ENCODE measurements around the gene UFSP1.
"Not testable (repeated sequence)": the region's sequence is repeated elsewhere in the genome, so short reads cannot be mapped to it uniquely, and the experiment has no call there.

The UFSP1 gene

DNA sequence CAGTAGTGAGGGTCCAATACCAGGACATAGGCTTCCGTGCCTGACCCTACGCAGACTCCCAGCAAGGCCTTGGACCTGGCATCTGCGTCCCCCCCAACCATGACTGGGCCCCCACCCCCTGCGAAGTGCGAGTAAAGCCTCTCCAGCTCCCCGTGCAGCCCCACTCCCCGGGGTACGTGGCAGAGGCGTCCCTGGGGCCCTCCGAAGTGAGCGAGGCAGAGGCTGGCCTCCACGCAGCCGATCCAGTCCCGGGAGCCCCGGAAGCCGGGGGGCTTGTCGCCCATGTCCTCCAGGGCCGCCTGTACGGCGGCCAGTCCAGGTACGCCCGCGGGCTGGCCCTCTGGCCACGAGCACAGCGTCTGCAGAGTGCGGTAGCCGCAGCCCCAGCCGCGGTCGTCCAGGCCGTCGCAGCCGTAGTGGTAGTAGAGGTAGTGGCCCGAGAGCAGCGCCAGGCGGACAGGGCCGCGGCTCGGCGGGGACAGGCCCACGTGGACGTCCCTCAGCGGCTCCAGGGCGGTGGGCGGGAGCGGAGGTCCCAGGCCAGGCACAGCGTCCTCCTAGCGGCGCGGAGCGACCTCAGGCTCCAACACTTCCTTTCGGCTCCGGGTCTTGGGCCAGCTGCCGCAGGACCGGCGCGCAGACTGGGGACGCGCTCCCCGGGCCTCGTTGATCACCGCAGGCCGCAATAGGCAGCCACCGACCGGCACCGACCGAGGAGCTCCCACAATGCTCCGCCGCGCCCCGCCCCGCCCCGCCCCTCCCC, at the start of gene UFSP1:
Gene UFSP1, minus strand, starts transcription at position 728 of the 763 bp plus-strand sequence. Its CDS starts 444 bp downstream, at position 284.
- DNase-seq (ENCODE audit: low read depth), result no peak

DNA sequence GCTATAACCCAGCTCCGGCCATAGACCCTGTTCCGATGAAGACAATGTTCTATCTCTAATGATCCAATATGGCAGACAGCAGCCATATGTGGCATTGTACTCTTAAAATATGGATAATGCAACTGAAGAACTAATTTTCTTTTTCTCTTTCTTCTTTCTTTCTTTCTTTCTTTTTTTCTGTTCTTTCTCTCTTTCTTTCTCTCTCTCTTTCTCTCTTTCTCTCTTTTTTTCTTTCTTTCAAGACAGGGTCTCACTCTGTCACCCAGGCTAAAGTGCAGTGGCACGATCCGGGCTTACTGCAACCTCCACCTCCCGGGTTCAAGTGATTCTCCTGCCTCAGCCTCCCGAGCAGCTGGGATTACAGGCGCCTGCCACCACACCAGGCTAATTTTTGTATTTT, 46.7 kb upstream of the UFSP1 start:
- DNase-seq (ENCODE audit: low read depth), result not testable (repeated sequence)

DNA sequence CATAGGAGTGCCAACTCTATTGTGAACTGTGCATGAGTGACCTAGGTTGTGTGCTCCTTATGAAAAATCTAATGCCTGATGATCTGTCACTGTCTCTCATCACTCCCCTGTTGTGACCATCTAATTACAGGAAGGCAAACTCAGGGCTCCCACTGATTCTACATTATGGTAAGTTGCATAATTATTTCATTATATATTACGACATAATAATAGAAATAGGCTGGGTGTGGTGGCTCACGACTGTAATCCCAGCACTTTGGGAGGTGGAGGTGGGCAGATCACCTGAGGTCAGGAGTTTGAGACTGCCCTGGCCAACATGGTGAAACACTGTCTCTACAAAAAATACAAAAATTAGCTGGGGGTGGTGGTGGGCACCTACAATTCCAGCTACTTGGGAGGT, 45.9 kb upstream of the UFSP1 start:
- not testable (repeated sequence) for DNase-seq (ENCODE audit: low read depth)

DNA sequence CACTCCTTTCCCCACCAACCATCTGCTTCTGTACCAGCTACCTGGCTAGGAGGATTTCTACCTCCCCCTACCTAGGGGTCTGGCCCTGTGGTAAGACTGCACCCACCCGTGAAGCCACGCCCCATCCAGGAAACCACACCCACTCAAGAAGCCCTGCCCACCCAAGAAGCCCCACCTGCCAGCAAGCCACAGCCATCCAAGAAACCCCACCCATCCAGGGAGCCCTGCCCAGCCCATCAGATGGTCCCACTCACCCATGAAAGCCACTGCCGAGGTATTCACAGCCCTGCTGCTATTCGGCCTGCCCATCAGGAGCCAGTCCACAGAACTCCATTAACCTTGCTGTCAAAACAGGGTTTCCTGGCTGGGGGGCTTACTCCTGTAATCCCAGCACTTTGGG, 44.2 kb upstream of the UFSP1 start:
- DNase-seq (ENCODE audit: low read depth), result no peak

DNA sequence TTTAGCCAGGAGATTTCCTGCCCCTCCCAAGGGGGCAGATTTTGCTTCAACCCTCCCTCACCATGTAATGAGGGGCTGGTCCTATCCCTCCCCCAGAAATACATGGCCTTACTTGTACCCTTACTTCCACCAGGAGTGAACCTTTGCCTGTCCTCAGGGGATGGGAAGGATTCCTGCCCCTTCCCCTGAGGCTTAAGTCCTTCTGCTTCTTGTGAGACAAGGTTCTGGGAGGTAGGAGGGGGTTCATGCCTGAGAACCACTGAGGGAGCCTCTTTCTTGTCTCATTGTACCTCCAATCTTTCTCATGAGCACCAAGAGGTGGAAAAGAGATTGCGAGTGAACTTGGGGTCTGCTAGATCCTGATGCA, 40.3 kb upstream of the UFSP1 start:
- no peak for DNase-seq (ENCODE audit: low read depth)

DNA sequence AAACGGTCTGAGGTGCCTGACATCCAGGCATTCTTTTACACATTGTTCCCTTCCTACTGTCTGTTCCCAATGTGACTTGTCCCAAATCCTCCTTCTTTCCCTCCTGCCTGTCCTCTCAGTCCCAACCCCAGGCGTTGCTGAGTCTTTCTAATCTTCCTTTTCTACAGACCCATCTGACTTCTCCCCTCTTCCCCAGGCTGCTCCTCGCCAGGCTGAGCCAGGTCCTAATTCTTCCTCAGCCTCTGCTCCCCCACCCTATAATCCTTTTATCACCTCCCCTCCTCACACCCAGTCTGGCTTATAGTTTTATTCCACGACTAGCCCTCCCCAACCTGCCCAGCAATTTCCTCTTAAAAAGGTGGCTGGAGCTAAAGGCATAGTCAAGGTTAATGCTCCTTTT, 34.1 kb upstream of the UFSP1 start:
- not testable (repeated sequence) for DNase-seq (ENCODE audit: low read depth)

DNA sequence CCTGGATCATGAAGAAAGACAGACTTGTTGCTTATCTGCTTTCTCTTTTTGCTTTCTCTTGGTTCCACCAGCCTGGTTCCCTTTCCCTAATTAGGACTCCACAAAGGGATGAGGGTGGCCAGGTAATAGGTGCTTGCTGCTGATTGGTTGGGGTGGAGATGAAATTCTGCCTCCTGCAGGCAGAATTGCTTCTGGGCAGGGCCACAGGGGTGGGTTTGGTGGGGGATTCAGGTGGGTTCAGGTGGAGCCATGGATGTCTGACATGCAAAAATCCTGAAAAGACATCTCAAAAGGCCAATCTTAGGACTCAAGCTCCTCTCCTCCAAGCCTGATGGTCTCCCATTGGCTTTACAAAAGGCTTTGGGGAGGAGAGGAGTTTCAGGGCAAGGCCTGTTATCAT, 31.5 kb upstream of the UFSP1 start:
- DNase-seq (ENCODE audit: low read depth), result no peak

DNA sequence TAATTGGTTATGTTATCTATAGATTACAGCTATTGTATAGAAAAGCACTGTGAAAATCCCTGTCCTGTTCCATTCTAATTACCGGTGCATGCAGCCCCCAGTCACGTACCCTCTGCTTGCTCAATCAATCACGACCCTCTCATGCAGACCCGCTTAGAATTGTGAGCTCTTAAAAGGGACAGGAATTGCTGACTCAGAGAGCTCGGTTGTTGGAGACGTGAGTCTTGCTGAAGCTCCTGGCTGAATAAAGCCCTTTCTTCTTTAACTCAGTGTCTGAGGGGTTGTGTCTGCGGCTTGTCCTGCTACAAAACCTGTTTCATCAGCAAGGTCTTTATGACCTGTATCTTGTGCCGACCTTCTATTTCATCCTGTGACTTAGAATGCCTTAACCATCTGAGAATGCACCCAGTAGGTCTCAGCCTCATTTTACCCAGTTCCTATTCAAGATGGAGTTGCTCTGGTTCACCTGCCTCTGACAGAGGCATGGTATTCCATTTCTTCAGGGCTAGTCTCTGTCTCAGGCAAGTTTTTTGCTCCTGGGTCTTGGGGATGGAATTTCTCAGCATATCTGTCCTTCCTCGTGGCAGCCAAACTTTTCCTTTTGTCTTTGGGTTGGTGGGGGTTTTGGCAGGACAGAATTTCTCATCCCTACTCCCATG, 30.4 kb upstream of the UFSP1 start:
- DNase-seq (ENCODE audit: low read depth), result not testable (repeated sequence)

DNA sequence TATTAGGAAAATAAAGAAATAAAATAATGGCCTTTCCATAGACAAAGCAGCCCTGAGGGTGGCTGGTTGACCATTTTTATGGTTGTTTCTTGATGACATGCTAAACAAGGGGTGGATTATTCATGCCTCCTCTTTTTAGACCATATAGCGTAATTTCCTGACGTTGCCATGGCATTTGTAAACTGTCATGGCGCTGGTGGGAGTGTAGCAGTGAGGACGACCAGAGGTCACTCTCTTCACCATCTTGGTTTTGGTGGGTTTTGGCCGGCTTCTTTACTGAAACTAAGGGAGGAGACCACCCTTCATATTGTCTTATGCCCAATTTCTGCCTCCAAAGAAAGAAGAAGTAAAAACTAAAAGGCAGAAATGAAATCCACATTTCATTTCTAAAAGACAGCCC, 29.8 kb upstream of the UFSP1 start:
- not testable (repeated sequence) for DNase-seq (ENCODE audit: low read depth)

DNA sequence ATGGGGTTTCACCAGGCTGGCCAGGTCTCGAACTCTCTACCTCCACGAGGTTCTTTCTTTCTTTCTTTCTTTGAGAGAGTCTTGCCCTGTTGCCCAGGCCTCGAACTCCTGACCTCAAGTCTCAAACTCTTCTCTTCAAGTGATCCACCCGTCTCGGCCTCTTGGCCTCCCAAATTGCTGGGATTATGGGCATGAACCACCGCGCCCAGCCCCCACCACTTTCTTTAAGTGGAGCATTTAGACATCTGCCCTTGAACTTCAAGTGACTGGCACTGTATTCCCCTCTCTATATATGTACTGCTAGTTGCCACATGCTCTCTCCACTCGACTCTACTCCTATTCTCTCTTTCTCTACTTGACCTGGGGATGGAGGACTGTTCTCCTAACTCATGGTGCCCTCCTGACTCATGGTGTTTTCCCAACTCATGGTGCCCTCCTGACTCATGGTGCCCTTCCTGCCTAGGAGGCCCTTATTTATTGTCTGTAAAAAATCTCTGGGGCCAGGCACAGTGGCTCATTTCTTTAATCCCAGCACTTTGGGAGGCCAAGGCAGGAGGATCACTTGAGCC, 25.4 kb upstream of the UFSP1 start:
- DNase-seq (ENCODE audit: low read depth), result no peak

DNA sequence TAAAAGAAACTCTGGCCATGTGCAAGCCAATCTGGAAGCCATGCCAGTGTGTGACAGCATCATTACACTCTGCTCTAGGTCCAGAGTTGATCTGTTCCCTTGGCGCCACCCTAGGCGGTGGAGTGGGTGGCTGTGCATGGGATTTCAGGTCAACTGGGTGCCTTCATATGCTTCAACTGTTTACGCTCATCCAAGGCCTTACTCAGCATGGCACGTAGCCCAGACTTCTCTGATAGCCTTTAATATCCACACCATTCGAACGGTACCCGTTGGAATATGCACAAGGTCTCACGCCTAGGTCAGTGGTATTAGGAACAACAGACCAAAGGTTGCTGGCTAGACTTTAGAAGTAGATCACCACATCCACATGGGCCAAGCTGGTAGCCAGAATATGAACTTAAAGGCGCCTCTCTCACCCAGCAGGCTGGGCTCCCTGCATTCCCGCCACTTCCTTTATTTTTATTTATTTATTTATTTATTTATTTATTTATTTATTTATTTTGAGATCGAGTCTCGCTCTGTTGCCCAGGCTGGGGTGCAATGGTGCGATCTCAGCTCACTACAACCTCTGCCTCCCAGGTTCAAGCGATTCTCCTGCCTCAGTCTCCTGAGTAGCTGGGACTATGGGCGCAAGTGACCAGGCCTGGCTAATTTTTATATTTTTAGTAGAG, 24.8 kb upstream of the UFSP1 start:
- no peak for DNase-seq (ENCODE audit: low read depth)

DNA sequence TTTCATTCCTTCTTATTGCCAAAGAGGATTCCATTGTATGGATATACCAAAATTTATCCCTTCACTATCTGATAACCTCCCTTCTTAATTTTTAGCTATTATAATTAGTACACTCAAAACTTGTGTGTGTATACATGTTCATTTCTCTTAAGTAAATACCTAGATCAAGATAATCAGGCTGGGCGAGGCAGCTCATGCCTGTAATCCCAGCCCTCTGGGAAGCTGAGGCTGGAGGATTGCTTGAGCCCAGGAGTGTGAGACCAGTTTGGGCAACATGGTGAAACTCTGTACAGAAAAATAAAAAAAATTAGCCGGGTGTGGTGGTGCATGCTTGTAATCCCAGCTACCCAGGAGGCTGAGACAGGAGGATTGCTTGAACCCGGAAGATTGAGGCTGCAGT, 22.0 kb upstream of the UFSP1 start:
- DNase-seq (ENCODE audit: low read depth), result no peak

DNA sequence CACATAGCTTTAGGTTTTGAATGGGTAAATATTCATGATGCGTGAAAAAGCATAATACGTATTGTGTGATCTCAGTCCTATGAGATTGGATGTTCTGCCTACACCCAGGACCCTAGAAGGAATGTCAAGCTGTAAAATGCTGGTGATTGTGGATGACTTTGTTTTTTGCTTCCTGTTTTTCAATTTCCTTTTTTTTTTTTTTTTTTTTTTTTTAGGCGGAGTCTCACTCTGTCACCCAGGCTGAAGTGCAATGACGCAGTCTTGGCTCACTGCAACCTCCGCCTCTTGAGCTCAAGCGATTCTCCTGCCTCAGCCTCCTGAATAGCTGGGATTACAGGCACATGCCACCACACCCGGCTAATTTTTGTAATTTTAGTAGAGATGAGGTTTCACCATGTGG, 20.9 kb upstream of the UFSP1 start:
- DNase-seq (ENCODE audit: low read depth), result not testable (repeated sequence)

DNA sequence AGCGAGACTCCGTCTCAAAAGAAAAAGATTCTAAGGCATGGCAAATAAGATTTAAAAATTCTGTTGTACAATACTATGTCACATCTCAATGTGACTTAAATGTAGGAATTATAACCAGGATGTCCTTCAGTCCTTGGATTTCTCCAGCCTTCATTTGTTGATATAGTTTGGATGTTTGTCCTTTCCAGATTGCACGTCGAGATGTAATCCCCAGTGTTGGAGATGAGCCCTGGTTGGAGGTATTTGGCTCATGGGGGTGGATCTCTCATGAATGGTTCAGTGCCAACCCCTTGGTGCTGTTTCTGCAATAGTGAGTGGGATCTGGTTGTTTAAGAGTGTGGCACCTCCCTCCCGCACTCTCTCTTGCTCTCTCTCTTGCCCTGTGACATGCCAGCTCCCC, 19.0 kb upstream of the UFSP1 start:
- no peak for DNase-seq (ENCODE audit: low read depth)

DNA sequence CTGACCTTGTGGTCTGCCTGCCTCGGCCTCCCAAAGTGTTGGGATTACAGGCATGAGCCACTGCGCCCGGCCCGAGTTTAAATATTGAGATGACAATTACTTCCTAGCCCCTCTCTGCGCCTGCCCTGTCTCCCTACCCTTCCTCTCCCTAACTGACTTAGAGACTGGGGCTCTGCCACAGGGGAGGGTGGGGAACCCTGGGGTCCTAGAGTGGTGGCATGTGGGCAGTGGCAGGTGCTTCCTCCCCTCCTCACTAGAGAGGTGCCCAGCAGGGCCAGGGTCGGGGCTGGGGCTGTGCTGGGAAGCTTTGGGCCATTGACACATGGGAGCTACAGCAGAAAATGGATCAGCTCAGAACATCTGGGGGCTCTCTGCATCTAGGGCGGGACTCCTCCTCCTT, 13.1 kb upstream of the UFSP1 start:
- DNase-seq (ENCODE audit: low read depth), result no peak

DNA sequence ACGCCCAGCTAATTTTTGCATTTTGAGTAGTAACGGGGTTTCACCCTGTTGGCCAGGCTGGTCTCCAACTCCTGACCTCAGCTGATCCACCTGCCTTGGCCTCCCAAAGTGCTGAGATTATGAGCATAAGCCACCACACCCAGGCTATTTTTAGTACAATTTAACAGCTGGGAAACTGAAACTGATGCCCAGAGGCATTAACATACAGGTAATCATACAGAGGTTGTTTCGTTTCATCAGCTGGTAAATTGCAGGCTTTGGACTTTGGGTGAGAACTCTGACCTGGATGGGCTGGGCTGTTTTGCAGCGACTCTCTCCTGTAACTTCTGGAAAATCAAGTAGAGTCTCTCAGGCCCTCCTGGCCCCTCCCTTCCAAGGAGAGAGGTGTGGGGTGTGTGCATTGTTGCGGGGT, 12.4 kb upstream of the UFSP1 start:
- DNase-seq (ENCODE audit: low read depth), result no peak

DNA sequence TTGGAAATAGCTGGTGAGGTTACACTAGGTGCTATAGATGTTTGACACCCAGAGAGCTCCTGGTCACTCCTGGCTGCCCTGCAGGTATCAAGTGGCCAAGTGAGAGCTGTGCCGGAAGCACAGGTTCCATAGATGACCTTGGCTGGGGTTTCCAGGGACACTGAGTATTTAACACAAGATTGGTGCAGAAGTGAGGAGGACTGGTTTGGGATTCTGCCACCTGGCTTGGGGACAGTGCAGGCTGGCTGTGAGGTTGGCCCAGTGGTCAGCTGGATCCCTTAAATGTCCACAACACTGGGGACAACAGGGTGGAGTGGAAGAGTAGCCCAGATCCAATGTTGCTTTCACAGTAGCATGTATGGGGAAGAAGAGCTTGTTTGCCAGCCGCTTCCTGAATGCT, 11.5 kb upstream of the UFSP1 start:
- no peak for DNase-seq (ENCODE audit: low read depth)

DNA sequence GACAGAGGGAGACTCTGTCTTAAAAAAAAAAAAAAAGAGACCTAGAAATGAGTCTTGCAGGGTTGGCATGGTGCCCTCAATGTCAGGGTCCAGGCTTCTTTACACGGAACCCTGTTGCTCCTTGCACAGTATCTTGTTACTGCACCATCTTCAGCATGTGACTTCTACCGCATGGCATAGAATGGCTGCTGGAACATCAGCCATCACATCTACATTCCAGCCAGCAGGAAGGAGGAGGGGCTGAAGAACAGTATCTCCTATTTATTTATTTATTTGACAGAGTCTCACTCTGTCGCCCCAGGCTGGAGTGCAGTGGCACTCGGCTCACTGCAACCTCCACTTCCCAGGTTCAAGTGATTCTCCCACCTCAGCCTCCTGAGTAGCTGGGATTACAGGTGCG, 9.9 kb upstream of the UFSP1 start:
- no peak for DNase-seq (ENCODE audit: low read depth)

DNA sequence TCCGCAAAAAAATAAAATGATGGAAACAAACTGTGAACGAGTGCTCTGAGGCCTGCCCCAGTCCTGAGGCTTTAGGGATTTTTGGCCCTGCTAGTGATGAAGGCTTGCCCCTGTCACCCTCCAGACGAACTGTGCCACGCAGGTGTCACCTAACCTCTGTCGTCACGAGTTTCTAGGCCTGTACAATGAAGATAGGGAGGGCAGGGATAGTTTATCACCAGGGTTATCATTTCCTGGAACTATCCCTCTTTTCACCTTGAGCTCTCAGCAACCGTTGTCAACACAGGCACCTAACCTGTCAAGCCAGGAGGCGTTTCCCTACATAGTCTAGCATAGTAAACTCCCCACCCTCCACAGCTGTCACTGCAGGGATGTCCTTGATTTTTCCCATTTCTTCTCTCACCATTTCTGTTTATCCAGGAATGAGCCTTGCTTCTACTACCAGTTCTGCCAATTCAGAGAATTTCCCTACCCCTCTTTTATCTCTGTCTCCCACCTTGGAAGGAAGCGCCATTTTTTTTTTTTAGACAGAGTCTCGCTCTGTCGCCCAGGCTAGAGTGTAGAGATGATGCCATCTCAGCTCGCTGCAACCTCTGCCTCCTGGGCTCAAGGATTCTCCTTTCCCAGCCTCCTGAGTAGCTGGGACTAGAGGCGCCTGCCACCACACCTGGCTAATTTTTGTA, 8.4 kb upstream of the UFSP1 start:
- no peak for DNase-seq (ENCODE audit: low read depth)

DNA sequence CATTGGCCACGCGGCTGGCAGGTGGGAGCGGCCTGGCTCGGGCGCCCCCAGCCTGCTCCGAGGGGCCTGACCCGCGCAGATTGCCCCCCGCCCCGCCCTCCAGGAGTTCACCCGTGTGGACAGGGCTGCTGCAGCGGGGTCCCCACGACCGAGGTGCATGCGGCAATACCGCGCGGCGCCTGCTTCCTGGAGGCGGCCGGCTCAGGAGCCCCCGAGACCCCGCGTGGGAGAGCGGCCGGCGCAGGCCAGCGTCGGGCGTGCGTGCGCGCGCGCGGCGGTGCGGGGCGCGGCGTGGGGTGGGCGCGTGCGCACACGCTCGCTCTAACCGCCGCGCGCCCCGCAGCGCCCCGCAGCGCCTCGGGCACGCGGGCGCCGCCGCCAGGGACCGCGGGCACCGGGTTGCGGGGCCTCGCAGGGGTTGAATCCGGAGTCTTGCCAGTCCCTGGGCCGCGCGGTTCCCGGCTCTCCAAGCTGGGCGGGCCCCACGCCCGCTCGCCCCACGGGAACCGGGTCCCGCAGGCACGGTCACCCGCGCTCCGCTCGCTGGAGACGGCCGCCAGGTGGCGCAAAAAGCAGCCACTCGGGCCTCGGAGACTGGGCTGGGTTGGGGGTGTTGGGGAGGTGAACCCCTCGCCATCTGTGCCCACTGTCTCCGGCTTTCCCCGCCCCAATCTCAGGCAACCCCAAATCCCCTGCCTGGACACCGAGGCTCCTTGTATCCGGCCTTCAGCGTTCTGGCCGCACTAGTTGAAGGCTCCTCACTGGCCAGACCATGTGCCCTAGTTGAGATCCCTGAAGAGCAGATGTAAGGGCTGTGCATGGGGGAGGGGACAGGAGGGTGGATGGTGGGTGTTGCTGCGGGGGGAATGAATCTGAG, 7.5 kb upstream of the UFSP1 start:
- DNase-seq (ENCODE audit: low read depth), result peak; percentile 50

DNA sequence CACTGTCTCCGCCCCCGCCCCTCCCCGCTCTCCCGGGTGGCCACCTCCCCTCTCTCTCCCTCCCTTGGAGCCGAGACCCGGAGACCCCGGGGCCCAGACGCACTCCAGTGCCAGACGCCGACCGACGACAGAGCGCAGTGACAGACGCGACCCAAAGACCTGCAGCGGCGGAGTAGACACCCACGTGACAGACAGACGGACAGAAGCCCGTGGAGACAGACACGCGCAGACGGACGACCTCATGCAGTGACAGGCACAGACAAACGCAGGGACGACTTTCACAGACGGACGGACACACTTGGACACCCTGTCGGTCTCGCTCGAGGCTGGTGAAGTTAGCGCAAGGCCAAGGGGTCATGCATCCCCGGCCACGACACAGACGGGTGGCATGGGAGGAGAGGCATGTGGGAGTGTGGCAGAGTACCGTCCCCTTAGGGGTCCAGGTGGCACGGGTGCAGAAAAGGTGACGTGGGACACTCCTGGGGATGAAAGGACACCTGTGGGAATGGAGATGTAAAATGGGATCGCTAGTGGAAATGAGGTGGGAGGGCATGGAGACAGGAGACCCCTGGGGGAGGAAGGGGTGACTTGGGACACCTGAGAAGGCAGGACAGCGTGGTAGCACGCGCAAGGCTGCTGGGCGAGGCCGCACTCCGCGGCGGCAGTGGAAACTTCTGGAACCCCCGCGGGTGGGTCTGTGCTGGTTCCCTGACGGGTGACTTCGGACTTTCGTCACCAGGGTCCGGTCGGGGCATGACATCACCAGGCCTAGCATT, 6.6 kb upstream of the UFSP1 start:
- DNase-seq (ENCODE audit: low read depth), result no peak

Data from stimulated activated CD8-positive, alpha-beta memory T cell treated with anti-CD3 and anti-CD28 coated beads, Interleukin-15, amount 100 ng/mL, for 1 hour (primary cell).